Psoas muscle (tissue), 8 donors: ENCODE measurements around the gene HOXB8. TPM values are rescaled to one million over a fixed set of nuclear protein-coding genes. Genes with fewer than 3 reads are reported as not detected.
A peak's percentile ranks its signal among the peaks of the same experiment; 100 is the strongest.

Experiments
- ATAC-seq, 4 donors: fragments of 200-7000 bp; cut with Tn5 transposase; one replicate each; pipeline ENCODE4 v1.9.1; 2020; ENCODE audit warnings: moderate library complexity in 3 of 4, mild to moderate bottlenecking in 2 of 4
- DNase-seq, 2 donors: peaks; one replicate each; pipeline ENCODE4 v3.0.0-alpha.2; 2020
- H3K27ac ChIP-seq: fragments of 200-600 bp; one replicate; pipeline ENCODE4 v1.8.0; 2022
- H3K27me3 ChIP-seq, 3 donors: fragments of 200-600 bp in 1 of 3; one replicate each; pipeline versions ENCODE4 v1.6.1 to v1.8.0; 2013 to 2022; ENCODE audit warnings: low read length in 2 of 3, mild to moderate bottlenecking in 2 of 3, moderate library complexity in 1 of 3; ENCODE audit not compliant: insufficient read depth in 3 of 3
- H3K36me3 ChIP-seq, 2 donors: fragments of 200-600 bp in 1 of 2; one replicate each; pipeline versions ENCODE4 v1.6.1 to v1.8.0; 2013 to 2022; ENCODE audit warnings: low read depth in 1 of 2, mild to moderate bottlenecking in 1 of 2, moderate library complexity in 1 of 2; ENCODE audit not compliant: insufficient read depth in 1 of 2
- H3K4me1 ChIP-seq: fragments of 200-600 bp; one replicate; pipeline ENCODE4 v1.8.0; 2022
- H3K4me3 ChIP-seq: fragments of 200-600 bp; one replicate; pipeline ENCODE4 v1.8.0; 2022; ENCODE audit warnings: mild to moderate bottlenecking
- H3K9me3 ChIP-seq: fragments of 200-600 bp; one replicate; pipeline ENCODE4 v1.8.0; 2022
- CTCF ChIP-seq: fragments of 200-600 bp; IDR thresholded peaks from one replicate; pipeline ENCODE4 v1.8.0; 2022; ENCODE audit warnings: antibody characterized with exemption
- WGBS, 3 donors: extraction: QIAGEN DNeasy Blood & Tissue Kit; methylation state at CpG; one replicate each; pipeline versions ENCODE4 v1.1.6 to v1.1.7; 2013; 5-methylcytosine and 5-hydroxymethylcytosine counted together
- intact Hi-C, 2 donors: fragments of 100-400 bp; cut with DNase I; formaldehyde crosslinking; loops; one replicate each; pipeline versions ENCODE4 v1.11.0 to v1.14.2; 2022
- polyA plus RNA-seq, 3 donors: library from polyadenylated mRNA; stranded (reverse); fragments of 200-250 nt; gene quantifications; one replicate each; pipeline ENCODE4 v1.2.3, GENCODE V29; 2013
- total RNA-seq, 4 donors: library from RNA; stranded (reverse); fragmentation: NEBNext Ultra II Directional in 2 of 4; extraction: Animal tissue kit (Norgen Biotek cat#: 25700) in 2 of 4; gene quantifications; one replicate each; pipeline versions ENCODE4 v1.2.1 to v1.2.4, GENCODE V29; 2021 to 2023
- donor health status: healthy with polysubstance abuse.
- donor health status: DM: no; HTN: no; CAD: no; lungs with moderate emphysema.
- donor health status: Bipolar disorder and iron deficiency.
- donor health status: healthy.
- donor health status: DM: yes; HTN: yes; CAD: no.
- donor health status: DM: no; HTN: no; CAD: no.
- donor health status: DM: no; HTN: no; CAD: no.
- donor health status: DM: yes; HTN: yes; CAD: no.

HOXB8 gene
- total and polyA plus RNA-seq, 7 donors = 0.05 to 0.10 (median 0.08) TPM; not detected in 4

- ATAC-seq (no peak), DNase-seq (no peak)
- TF ChIP-seq CTCF = no peak
- WGBS, 3 donors = 45 to 60% (median 45%) methylated on average over 10 of the region's 10 CpGs
- intact Hi-C loops = no loop called here
- peak overlapping the region; percentile 63 for H3K4me3 ChIP-seq
- H3K36me3 ChIP-seq = no peaks in the 10 kb centered on the region
- H3K27ac ChIP-seq = peak overlapping the region; percentile 21
- peaks cover 0 to 37% (median 13%) of the 10 kb centered on the region in 3 donors for H3K27me3 ChIP-seq
- no peaks in the 10 kb centered on the region for H3K9me3 ChIP-seq
- H3K4me1 ChIP-seq = no peaks in the 10 kb centered on the region
These were observed 51.3 kb downstream of the HOXB8 start for GRCh38 chr17:48563867-48564187.

GRCh38 chr17:48563385-48563838 is 51.7 kb downstream of the HOXB8 start:
- no peaks in the 10 kb centered on the region for H3K9me3 ChIP-seq
- WGBS, 3 donors = 88 to 90% (median 89%) methylated on average over 6 of the region's 6 CpGs
- H3K4me3 ChIP-seq = peak overlapping the region; percentile 63
- peaks cover 0 to 34% (median 13%) of the 10 kb centered on the region in 3 donors for H3K27me3 ChIP-seq
- H3K36me3 ChIP-seq = no peaks in the 10 kb centered on the region
- no peak overlapping the region for H3K27ac ChIP-seq
- ATAC-seq = no peak
- intact Hi-C loops = no loop called here
- DNase-seq = no peak
- TF ChIP-seq CTCF = no peak
- H3K4me1 ChIP-seq = no peaks in the 10 kb centered on the region

- intact Hi-C loops = no loop called here
- 86 to 89% (median 89%) methylated on average over 5 of the region's 5 CpGs for WGBS, 3 donors
- H3K27ac ChIP-seq = no peak overlapping the region
- ATAC-seq (no peak), DNase-seq (no peak)
- H3K36me3 ChIP-seq = no peaks in the 10 kb centered on the region
- peaks cover 0 to 29% (median 13%) of the 10 kb centered on the region in 3 donors for H3K27me3 ChIP-seq
- no peak overlapping the region for H3K4me3 ChIP-seq
- TF ChIP-seq CTCF = no peak
- H3K4me1 ChIP-seq = no peaks in the 10 kb centered on the region
- no peaks in the 10 kb centered on the region for H3K9me3 ChIP-seq
These were observed 52.2 kb downstream of the HOXB8 start for GRCh38 chr17:48562934-48563333.

Other genes starting within 250 kb of the HOXB8 start
- 1 to 10 TPM in 1 of 4 donors, under 1 TPM in 2, not detected in 1; 0.42 to 1.0 (median 0.44) TPM for gene SKAP1, start 185.1 kb downstream of the HOXB8 start, total RNA-seq
- under 1 TPM in 2 of 3 donors, not detected in 1; 0.09 to 0.12 TPM for gene SKAP1, start 185.1 kb downstream of the HOXB8 start, polyA plus RNA-seq
- not detected for gene HOXB1, start 84.3 kb downstream of the HOXB8 start, total RNA-seq
- not detected for gene HOXB1, start 84.3 kb downstream of the HOXB8 start, polyA plus RNA-seq
- gene HOXB2, start 70.2 kb downstream of the HOXB8 start, total RNA-seq = 10 to 100 TPM in 1 of 4 donors, 1 to 10 TPM in 3; 3.1 to 12.9 (median 6.5) TPM
- 1 to 10 TPM; 4.6 to 5.0 (median 5.0) TPM for gene HOXB2, start 70.2 kb downstream of the HOXB8 start, polyA plus RNA-seq
- 1 to 10 TPM in 2 of 4 donors, under 1 TPM in 2; 0.80 to 4.0 (median 1.3) TPM for gene HOXB4, start 36.9 kb downstream of the HOXB8 start, total RNA-seq
- under 1 TPM; 0.38 to 0.89 (median 0.55) TPM for gene HOXB4, start 36.9 kb downstream of the HOXB8 start, polyA plus RNA-seq
- 1 to 10 TPM; 1.5 to 8.8 (median 1.9) TPM for gene HOXB3, start 25.1 kb downstream of the HOXB8 start, total RNA-seq
- 1 to 10 TPM in 2 of 3 donors, under 1 TPM in 1; 0.96 to 1.5 (median 1.4) TPM for gene HOXB3, start 25.1 kb downstream of the HOXB8 start, polyA plus RNA-seq
- under 1 TPM in 3 of 4 donors, not detected in 1; 0.17 to 0.71 (median 0.24) TPM for gene HOXB5, start 21.5 kb downstream of the HOXB8 start, total RNA-seq
- under 1 TPM; 0.03 to 0.30 (median 0.17) TPM for gene HOXB5, start 21.5 kb downstream of the HOXB8 start, polyA plus RNA-seq
- gene HOXB6, start 10.3 kb downstream of the HOXB8 start, total RNA-seq = 1 to 10 TPM in 2 of 4 donors, under 1 TPM in 2; 0.66 to 3.3 (median 1.2) TPM
- gene HOXB6, start 10.3 kb downstream of the HOXB8 start, polyA plus RNA-seq = 1 to 10 TPM in 2 of 3 donors, under 1 TPM in 1; 0.80 to 1.6 (median 1.2) TPM
- gene HOXB7, start 4.3 kb downstream of the HOXB8 start, total RNA-seq = 1 to 10 TPM in 3 of 4 donors, under 1 TPM in 1; 0.85 to 2.0 (median 1.2) TPM
- 1 to 10 TPM; 1.6 to 3.0 (median 2.8) TPM for gene HOXB7, start 4.3 kb downstream of the HOXB8 start, polyA plus RNA-seq
- not detected for gene HOXB9, start 11.1 kb upstream of the HOXB8 start, total RNA-seq
- under 1 TPM; 0.01 to 0.10 (median 0.03) TPM for gene HOXB9, start 11.1 kb upstream of the HOXB8 start, polyA plus RNA-seq
- gene PRAC1, start 107.2 kb upstream of the HOXB8 start, total RNA-seq = not detected
- not detected for gene PRAC1, start 107.2 kb upstream of the HOXB8 start, polyA plus RNA-seq
- not detected for gene PRAC2, start 107.9 kb upstream of the HOXB8 start, total RNA-seq
- gene PRAC2, start 107.9 kb upstream of the HOXB8 start, polyA plus RNA-seq = not detected
- not detected for gene HOXB13, start 113.5 kb upstream of the HOXB8 start, total RNA-seq
- not detected for gene HOXB13, start 113.5 kb upstream of the HOXB8 start, polyA plus RNA-seq
- gene TTLL6, start 201.9 kb upstream of the HOXB8 start, total RNA-seq = not detected
- under 1 TPM in 2 of 3 donors, not detected in 1; 0.03 to 0.05 TPM for gene TTLL6, start 201.9 kb upstream of the HOXB8 start, polyA plus RNA-seq
- 100 to 1,000 TPM; 169 to 212 (median 177) TPM for gene CALCOCO2, start 215.7 kb upstream of the HOXB8 start, total RNA-seq
- 100 to 1,000 TPM in 1 of 3 donors, 10 to 100 TPM in 2; 87.2 to 183 (median 90.0) TPM for gene CALCOCO2, start 215.7 kb upstream of the HOXB8 start, polyA plus RNA-seq